ENCODE measurements around the gene SREBF2. TPM values are rescaled to one million over a fixed set of nuclear protein-coding genes. Genes with fewer than 3 reads are reported as not detected.

SREBF2 gene
- total RNA-seq, 1 experiment from 2014 or later: 150 TPM

- intact Hi-C loops (cut with micrococcal nuclease; ENCODE audit: unreplicated experiment): no loop called here
- Mint-ChIP-seq H3K4me1 (ENCODE audit: low read depth, unreplicated experiment) (peaks cover 7% of the 10 kb centered on the region), H3K9me3 (ENCODE audit: unreplicated experiment) (no peaks in the 10 kb centered on the region), H3K4me3 (ENCODE audit: unreplicated experiment) (peak within 1 kb of the TSS; percentile 64), H3K36me3 (ENCODE audit: insufficient read depth, unreplicated experiment) (peaks cover 10% of the 10 kb centered on the region), H3K27me3 (ENCODE audit: insufficient read depth, unreplicated experiment) (peaks cover 22% of the 10 kb centered on the region), H3K27ac (ENCODE audit: unreplicated experiment) (no peak within 1 kb of the TSS)
- H3K9me3 ChIP-seq: no peaks in the 10 kb centered on the region
- H3K4me1 ChIP-seq: no peaks in the 10 kb centered on the region
- ChIA-PET POLR2A (interaction anchor here (0.6 to 0.7 kb wide), 3 partner anchors 41 to 338 kb away, joined by 6 to 9 read pairs (median 6); no protein-coding TSS in a partner anchor), CTCF (interaction anchor here (0.7 to 2.7 kb wide), 2 partner anchors 11 to 804 kb away, joined by 3 to 10 read pairs; no protein-coding TSS in a partner anchor)
- H3K27me3 ChIP-seq (replicated peaks; ENCODE audit: control insufficient read depth, insufficient read depth, low read length): no peaks in the 10 kb centered on the region; the same call in 1 of the 2 replicates
- H3K36me3 ChIP-seq (ENCODE audit: control insufficient read depth, insufficient read depth, low read length): no peaks in the 10 kb centered on the region
- TF ChIP-seq, protein P1, sequence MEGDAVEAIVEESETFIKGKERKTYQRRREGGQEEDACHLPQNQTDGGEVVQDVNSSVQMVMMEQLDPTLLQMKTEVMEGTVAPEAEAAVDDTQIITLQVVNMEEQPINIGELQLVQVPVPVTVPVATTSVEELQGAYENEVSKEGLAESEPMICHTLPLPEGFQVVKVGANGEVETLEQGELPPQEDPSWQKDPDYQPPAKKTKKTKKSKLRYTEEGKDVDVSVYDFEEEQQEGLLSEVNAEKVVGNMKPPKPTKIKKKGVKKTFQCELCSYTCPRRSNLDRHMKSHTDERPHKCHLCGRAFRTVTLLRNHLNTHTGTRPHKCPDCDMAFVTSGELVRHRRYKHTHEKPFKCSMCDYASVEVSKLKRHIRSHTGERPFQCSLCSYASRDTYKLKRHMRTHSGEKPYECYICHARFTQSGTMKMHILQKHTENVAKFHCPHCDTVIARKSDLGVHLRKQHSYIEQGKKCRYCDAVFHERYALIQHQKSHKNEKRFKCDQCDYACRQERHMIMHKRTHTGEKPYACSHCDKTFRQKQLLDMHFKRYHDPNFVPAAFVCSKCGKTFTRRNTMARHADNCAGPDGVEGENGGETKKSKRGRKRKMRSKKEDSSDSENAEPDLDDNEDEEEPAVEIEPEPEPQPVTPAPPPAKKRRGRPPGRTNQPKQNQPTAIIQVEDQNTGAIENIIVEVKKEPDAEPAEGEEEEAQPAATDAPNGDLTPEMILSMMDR (IDR thresholded peaks at IDR 0.05; ENCODE audit: insufficient read depth in 1 of 2, low read depth in 1 of 2, low read length in 1 of 2, severe bottlenecking in 1 of 2, unreplicated experiment in 1 of 2): no peak
- BruUV-seq (replicated peaks): no TSS peak
- H3K4me3 ChIP-seq (ENCODE audit: low read depth, low read length): peak within 1 kb of the TSS; percentile 42
- peak; percentile 28 to 62 for DNase-seq
These were observed 82.3 kb downstream of the SREBF2 start, which contains the start of gene SHISA8 for GRCh38 chr22:41915035-41915785. TSS of gene SHISA8 (minus strand) at chr22:41915074. CDS start at chr22:41914667, 407 bp downstream.

DNA sequence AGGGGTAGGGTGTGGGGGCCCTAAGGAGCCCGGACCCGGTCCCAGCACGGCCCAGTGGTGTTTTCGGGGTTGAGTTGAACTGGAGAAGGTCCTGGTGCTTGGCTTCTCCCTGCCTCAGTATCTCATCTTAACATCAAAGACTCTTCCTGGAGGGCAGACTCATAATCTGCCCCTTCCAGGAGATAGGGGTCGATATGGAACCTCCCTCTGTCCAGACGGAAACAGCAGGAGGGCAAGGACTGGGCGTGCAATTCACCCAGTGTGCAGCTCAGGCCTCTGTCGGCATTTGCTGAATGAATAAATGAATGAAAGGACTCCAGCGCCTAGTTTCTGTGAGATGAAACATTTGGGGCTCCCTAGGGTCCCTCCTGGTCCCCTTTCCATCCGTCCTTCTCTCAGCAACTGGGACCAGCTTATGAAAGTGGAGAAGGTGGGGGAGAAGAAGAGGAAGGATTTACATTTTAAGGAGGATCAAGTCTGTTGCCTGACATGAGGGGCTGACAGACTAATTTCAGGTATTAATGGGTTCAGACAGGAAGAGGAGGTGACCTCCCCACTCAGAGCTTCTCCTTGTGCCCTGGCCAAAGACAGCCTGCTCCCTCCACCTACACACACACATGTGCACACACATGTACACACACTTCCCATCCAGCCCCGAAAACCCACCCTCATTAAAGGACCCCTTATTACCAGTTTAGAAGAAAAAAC is 83.0 kb downstream of the SREBF2 start:
- POLR2A ChIA-PET: interaction anchor here (0.7 kb wide), 1 partner anchor 70 kb away, joined by 7 read pairs; no protein-coding TSS in a partner anchor
- H3K27me3 ChIP-seq (replicated peaks; ENCODE audit: control insufficient read depth, insufficient read depth, low read length): no peaks in the 10 kb centered on the region; the same call in 1 of the 2 replicates

More for the DNA sequence above, 83.0 kb downstream of the SREBF2 start:
- Mint-ChIP-seq H3K4me1 (ENCODE audit: low read depth, unreplicated experiment) (peaks cover 7% of the 10 kb centered on the region), H3K36me3 (ENCODE audit: insufficient read depth, unreplicated experiment) (peaks cover 10% of the 10 kb centered on the region), H3K27me3 (ENCODE audit: insufficient read depth, unreplicated experiment) (peaks cover 22% of the 10 kb centered on the region), H3K9me3 (ENCODE audit: unreplicated experiment) (no peaks in the 10 kb centered on the region), H3K27ac (ENCODE audit: unreplicated experiment) (no peak overlapping the region), H3K4me3 (ENCODE audit: unreplicated experiment) (peak overlapping the region; percentile 40)
- H3K4me3 ChIP-seq (ENCODE audit: low read depth, low read length): no peak overlapping the region
- no peaks in the 10 kb centered on the region for H3K9me3 ChIP-seq
- BruUV-seq (replicated peaks): no TSS peak
- no peaks in the 10 kb centered on the region for H3K4me1 ChIP-seq
- CTCF ChIA-PET: interaction anchor here (0.7 to 2.7 kb wide), 2 partner anchors 10 to 803 kb away, joined by 3 to 10 read pairs; no protein-coding TSS in a partner anchor
- DNase-seq: no peak
- no peaks in the 10 kb centered on the region for H3K36me3 ChIP-seq (ENCODE audit: control insufficient read depth, insufficient read depth, low read length)
- intact Hi-C loops (cut with micrococcal nuclease; ENCODE audit: unreplicated experiment): no loop called here
- TF ChIP-seq, protein P1 (IDR thresholded peaks at IDR 0.05; ENCODE audit: insufficient read depth in 1 of 2, low read depth in 1 of 2, low read length in 1 of 2, severe bottlenecking in 1 of 2, unreplicated experiment in 1 of 2): no peak

Data from Caco-2 (cell line).